Measurements from ENCODE around the gene PCOLCE2.

PCOLCE2 gene

DNA sequence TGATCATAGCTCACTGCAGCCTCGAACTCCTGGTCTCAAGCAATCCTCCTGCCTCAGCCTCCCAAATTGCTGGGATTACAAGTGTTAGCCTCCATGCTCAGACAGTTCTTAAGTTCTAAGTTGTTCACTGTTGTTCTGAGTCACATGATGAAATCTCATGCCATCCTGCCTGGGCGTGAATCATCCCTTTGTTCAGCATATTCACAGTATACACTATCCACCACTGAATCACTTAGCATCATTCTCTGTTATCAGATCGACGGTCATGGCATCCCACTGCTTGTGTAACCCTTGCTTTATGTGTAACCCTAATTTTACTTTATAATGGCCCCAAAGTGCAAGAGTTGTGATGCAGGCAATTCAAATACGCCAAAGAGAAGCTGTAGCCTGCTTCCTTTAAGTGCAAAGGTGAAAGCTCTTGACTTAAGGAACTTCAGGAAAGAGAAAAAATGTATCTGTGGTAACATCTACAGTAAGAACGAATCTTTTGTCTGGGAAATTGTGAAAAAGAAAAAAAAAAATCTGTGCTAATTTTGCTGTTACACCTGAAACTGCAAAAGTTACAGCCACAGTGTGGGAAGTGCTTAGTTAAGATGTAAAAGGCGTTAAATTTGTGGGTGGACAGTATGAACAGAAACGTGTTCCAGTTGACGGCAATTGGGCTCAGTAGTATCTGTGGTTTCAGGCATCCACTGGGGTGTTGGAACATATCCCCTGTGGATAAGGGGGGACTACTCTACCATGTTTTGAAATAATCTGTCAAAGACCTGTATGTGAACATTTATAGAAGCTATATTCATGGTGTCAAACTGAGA, 80.6 kb downstream of the PCOLCE2 start:
- no peak for DNase-seq

DNA sequence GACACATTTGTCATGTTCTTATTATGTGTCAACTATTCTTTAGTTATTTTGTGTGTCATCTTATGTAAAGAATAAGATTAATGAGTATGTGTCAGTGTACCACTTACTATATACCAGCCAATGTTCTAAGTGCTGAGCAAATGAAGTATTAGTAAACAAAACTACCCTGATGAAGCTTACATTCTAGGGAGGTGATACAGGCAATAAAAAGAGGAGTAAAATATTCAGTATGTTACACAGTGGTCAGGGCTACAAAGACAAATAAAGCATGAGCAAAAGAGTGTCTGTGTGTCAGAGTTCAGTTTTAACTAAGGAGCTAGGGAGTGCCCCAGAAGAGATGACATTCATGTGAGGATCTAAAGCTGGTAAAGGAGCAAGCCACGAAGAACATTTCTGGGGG, 86.0 kb downstream of the PCOLCE2 start:
- no peak for DNase-seq

DNA sequence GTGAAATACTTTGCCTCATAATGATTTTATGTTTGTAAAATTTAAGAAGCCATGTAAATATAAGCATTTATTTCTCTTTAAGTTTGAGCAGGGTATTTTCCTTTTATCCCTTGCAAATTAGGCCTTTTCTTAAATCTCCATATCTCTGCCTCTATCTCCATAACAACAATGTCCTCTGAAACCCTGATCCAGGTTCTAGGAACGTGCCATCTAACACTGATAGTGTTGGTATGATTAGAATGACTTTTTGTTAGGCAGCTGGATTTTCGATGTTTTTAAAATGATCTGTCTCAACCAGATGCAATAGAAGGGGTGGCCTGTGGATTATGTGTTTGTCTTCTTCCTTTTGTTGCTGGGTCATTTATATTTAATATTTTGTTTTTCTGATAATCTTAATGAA, 87.1 kb downstream of the PCOLCE2 start:
- DNase-seq: no peak

DNA sequence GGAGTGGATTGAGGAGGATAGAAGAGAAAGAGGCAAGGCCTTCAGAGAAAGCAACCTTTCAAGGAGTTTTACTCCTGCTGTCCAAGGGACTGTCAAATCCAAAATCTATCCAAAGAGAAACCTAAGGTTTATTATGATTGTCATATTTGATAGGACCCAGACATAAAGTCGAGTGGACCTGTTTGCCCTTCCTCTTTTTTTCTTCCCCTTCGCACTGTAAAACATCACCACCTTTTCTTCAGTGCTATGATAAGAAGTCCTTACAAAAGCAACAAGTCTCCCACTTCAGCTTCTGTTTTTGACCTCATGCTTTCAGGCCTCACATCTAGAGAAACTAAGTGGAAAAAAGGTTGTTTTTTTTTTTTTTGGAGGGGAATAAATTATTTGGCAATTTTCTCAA, 92.1 kb downstream of the PCOLCE2 start:
- DNase-seq: no peak

DNA sequence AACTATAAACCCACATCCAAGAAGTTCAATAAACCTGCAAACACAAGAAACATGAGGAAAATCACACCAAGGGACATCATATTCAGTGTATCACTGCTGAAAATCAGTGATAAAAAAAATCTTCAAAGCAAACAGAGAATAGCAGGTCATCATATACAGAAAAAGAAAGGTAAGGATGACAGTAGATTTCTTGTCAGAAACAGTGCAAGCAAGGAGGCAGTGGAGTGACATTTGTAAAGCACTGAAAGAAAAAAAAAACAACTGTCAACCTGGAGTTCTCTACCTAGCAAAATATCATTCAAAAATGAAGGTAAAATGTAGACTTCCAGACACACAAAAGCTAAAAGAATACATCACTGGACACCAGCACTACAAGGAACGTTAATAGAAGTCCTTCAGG, 93.6 kb downstream of the PCOLCE2 start:
- DNase-seq: no peak

DNA sequence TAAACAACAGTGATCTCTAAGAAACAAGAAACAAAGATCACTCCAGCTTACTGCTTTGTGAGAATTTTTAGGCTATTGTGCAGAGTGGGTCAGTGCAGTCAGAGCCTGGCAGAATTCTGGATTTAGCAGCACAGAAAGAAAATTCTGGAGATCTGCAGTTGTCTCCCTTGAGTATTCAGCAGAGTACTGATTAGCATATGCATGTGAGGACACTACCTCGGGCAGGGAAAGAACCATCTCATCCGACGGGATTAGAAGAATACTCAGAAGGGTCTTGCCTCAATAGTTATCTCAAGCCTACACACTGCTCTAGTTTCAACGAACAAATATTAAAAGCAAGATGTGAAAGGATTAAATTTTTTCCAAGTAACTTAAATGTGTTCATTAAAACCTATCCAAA, 94.4 kb downstream of the PCOLCE2 start:
- DNase-seq: no peak

DNA sequence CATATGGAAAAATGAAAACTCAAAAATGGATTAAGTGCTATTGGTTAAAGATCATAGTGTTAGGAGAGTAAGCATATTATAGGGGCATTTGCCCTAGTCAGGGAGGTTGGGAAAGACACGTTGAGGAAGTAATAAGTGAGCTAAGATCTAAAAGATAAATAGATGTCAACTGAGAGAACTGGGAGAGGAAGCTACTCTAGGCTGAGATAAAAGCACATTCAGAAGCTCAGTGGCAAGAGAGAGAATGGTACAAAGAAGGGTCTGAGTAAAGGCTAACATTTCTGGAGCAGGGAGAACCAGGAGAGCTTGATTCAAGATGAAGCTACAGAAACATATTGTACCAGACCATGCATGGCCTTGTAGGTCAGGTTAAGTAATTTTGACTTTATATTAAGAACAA, 101.2 kb downstream of the PCOLCE2 start:
- no peak for DNase-seq

DNA sequence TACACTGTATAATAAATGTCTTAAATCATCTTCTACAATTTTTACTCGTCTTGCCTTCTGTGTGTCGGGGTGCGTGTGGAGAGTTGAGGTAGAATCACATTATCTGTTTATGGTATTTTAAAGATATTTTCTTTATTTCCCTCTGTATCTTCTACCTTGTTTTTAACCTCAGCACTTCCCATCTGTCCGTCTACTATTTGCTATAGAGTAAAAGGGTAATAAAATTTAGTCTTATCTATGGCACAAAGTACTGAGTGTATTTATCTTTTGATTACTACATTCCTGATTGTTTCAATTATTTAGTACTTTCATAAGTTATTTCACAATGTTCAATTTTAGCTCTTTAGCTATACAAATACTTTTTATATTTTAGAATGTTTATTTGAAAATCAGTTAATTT, 102.9 kb downstream of the PCOLCE2 start:
- DNase-seq: no peak

DNA sequence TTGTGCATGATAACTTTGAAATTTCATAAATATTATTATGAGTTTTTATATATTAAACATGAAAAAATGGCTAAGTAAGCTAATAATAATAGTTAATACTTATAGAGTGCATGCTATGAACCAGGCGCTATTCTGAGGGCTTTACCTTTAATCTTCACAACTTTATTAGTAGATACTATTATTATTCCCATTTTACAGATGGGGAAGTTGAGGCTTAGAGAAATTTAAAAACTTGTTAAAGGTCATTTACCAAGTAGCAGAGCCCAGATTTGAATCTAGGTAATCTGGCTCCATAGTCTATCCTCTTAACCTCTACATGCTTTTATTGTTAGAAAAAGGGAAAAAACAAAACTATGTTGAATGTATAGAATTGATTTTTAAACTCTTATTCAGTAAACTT, 104.7 kb downstream of the PCOLCE2 start:
- DNase-seq: no peak

DNA sequence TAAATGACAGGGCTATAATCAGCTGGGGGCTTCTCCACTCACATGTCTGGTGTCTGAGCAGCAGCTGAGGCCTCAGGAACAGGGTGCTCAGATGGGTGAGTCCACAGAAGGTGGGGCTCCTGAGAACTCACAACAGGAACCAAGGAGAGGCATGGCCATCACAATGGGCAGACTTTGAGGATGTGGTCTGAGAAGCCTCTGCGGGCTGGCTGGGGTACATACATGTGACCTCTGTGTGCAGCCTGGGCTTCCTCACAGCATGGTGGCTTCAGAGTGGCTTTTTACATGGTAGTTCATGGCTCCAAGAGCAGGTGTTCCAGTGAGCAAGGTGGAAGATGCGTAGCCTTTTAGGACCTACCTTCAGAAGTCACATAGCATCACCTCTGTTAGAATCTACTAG, 106.3 kb downstream of the PCOLCE2 start:
- no peak for DNase-seq

DNA sequence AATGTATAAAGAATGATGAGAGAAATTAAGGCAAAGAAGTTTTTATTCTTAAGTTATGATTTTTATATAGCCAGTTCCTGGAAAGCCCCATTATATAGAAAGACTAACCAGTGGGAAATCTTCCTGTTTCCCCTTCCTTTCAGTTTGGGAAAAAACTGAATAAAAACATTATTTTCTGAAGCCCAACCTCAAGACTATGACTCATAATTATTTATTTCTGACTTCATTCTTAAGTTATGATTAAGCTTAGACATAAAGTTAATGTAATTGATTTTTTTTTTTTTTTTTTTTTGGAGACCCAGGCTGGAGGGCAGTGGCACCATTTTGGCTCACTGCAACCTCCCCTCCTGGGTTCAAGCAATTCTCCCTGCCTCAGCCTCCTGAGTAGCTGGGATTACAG, 109.3 kb downstream of the PCOLCE2 start:
- DNase-seq: no peak

DNA sequence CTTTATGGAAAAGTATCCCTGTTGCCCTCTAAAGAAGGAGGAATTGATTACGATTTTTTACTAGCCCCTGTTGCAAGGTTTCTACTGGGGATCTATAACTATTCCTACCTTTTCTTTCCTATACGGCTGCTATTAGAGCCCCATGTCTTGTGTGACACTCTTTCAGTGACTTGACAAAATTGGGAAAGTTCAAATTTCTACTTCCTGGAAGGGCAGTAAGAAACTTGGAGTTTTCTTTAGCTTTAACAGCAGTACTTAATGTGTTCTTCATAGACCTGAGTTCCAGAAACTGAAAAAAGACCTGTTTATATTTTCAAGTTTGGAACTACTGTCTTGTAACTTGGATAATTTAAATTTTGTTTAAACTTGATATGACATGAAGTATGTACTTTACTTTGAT, 110.3 kb downstream of the PCOLCE2 start:
- no peak for DNase-seq

DNA sequence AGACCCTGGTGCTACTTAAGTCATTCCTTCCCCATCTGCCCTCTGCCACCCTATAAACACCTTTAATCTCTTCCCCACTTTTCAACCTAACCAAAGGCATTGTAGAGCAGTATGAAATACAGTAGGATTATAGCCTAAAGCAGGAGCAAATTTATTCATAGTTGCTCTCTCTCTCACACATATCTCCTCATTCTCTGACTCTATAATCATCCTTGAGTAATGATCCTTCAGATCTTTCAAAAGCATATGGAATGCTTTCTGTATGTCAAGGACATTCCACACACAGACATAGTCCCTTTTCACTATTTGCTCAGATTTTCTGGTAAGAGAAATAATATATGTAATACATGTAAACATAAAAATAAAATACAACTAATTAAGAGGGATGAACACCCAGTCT, 111.0 kb downstream of the PCOLCE2 start:
- DNase-seq: no peak

DNA sequence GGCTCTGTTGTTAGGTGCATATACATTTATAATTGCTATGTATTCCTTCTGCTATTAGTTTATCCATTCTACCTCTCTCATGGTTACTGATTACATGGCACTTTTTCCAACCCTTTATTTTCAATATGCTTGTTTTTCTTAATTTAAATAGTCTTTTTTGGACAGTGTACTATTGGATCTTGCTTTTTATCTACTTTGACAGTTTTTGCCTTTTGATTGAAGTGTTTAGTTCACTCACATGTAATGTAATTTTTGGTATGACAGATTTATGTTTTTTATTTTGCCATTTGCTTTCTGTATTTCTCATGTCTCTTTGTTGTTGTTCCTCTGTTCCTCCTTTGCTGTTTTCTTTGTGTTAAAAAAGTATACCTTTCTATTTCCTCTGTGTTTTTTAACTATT, 120.5 kb downstream of the PCOLCE2 start:
- no peak for DNase-seq

Data from COR-L47 (cell line).